GM12873 (cell line): ENCODE measurements around the gene IL5RA.

Source experiments
- TF ChIP-seq, protein P1 (sequence below): IDR thresholded peaks from 2 replicates; pipeline ENCODE4 v1.5.1; 2012; ENCODE audit warnings: low read depth, mild to moderate bottlenecking, moderate library complexity, low read length, control low read depth; ENCODE audit not compliant: insufficient read depth; ENCODE audit errors: missing control alignments

Gene IL5RA

DNA sequence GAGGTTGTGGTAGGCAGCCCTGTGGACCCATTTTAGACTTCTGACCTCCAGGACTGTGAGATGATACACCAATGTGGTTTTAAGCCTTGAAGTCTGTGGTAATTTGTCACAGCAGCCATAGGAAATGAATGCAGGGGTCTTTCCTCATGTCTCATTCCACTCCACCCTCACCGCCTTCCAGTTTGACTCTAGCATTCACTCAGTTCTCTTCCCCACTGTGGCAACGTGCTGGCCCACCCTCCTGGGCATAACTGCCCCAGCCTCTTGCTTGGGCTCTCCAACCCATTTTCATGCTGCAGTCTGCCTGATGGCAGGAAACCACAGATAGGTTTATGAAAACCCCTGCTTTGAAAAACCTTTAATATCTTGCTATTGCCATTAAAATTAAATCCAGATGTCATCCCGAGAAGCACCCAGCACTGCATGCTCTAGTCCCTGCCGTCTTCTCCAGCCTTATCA is 9.2 kb upstream of the IL5RA start:
- TF ChIP-seq, protein P1, sequence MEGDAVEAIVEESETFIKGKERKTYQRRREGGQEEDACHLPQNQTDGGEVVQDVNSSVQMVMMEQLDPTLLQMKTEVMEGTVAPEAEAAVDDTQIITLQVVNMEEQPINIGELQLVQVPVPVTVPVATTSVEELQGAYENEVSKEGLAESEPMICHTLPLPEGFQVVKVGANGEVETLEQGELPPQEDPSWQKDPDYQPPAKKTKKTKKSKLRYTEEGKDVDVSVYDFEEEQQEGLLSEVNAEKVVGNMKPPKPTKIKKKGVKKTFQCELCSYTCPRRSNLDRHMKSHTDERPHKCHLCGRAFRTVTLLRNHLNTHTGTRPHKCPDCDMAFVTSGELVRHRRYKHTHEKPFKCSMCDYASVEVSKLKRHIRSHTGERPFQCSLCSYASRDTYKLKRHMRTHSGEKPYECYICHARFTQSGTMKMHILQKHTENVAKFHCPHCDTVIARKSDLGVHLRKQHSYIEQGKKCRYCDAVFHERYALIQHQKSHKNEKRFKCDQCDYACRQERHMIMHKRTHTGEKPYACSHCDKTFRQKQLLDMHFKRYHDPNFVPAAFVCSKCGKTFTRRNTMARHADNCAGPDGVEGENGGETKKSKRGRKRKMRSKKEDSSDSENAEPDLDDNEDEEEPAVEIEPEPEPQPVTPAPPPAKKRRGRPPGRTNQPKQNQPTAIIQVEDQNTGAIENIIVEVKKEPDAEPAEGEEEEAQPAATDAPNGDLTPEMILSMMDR: no peak

DNA sequence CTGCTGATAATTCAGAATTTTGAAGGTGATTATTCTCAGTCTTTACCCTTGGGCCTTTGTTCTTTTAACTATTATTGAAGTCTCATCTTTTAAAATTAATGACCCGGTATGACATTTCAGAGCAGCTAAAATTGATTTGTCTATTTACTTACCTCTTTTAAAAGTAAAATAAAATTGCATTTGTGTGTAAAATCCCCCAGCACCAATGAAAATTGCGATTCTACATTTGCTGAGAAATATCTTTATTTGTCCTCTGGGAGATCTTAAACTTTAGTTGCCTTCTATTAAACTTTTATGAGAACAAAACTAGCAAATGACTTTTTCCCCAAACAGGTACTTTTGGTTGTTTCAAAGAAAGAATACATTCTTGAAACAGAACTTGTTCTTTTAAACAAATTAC is 7.5 kb upstream of the IL5RA start:
- TF ChIP-seq, protein P1: no peak

- TF ChIP-seq, protein P1: no peak
These were observed 3.0 kb upstream of the IL5RA start for GRCh38 chr3:3113042-3113709.

GRCh38 chr3:3110749-3111361 is 681 bp upstream of the IL5RA start:
- TF ChIP-seq, protein P1: no peak

GRCh38 chr3:3109407-3110298 is 521 bp downstream of the IL5RA start:
- TF ChIP-seq, protein P1: no peak

DNA sequence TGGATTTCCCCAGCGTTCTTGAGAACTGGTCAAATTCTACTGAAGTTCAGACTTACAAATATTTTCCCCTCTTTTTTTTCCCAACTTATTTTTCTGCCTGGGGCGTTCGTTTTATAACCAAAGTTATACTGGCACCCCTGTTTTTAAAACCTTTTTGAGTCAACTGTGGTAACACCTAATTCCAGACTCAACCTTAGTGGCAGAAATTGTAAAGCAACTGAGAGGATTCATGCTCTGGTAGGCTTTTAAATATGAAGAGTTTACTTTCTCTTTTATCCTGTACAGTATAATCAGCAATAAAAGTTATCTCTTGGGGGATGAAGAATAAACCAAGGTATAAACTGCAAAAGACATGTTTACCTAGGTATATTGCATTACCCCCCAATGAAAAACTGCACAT is 2.3 kb downstream of the IL5RA start:
- TF ChIP-seq, protein P1: no peak

DNA sequence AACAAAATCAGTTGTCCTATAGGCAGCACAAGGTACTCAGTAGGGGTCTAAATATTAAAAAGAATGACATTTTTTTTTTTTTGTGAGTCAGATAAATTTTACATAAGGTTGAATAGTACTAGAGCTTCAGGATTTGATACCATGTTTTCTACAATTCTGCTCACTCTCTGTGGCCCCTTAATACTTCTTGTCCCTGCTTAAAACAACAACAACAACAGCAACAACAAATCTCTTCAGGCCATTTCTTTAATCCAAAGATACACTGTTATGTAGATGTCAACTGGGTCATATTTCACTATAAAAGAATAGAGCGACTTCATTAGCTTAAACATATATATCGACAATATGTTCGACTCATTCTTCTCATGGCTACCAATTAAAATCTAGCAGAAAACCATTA is 3.0 kb downstream of the IL5RA start:
- TF ChIP-seq, protein P1: no peak
